ENCODE measurements around the gene CNTN4.
"Not testable (repeated sequence)": the region's sequence is repeated elsewhere in the genome, so short reads cannot be mapped to it uniquely, and the experiment has no call there.

CNTN4 gene

GRCh38 chr3:2976796-2977195 lies 878.1 kb downstream of the CNTN4 start:
- Histone ChIP-seq H3K36me3 (ENCODE audit: control insufficient read depth, insufficient read depth, low read length) (no peaks in the 10 kb centered on the region), H3K9me3 (ENCODE audit: control insufficient read depth, insufficient read depth, low read length) (no peaks in the 10 kb centered on the region), H3K4me1 (ENCODE audit: control insufficient read depth, insufficient read depth, low read length) (peaks cover 18% of the 10 kb centered on the region), H3K9ac (ENCODE audit: low read depth, low read length) (no peak overlapping the region), H3K4me3 (ENCODE audit: low read depth, low read length) (no peak overlapping the region), H3K27me3 (ENCODE audit: control insufficient read depth, insufficient read depth, low read length) (no peaks in the 10 kb centered on the region)

- H3K9ac ChIP-seq (ENCODE audit: low read depth, low read length), result no peak overlapping the region
- no peaks in the 10 kb centered on the region for H3K36me3 ChIP-seq (ENCODE audit: control insufficient read depth, insufficient read depth, low read length)
- H3K9me3 ChIP-seq (ENCODE audit: control insufficient read depth, insufficient read depth, low read length), result no peaks in the 10 kb centered on the region
- no peaks in the 10 kb centered on the region for H3K27me3 ChIP-seq (ENCODE audit: control insufficient read depth, insufficient read depth, low read length)
- peak overlapping the region; percentile 10 for H3K4me3 ChIP-seq (ENCODE audit: low read depth, low read length)
- H3K4me1 ChIP-seq (ENCODE audit: control insufficient read depth, insufficient read depth, low read length), result peaks cover 18% of the 10 kb centered on the region
These were observed 880.5 kb downstream of the CNTN4 start for GRCh38 chr3:2978977-2979732.

- Histone ChIP-seq H3K9me3 (ENCODE audit: control insufficient read depth, insufficient read depth, low read length) (no peaks in the 10 kb centered on the region), H3K27me3 (ENCODE audit: control insufficient read depth, insufficient read depth, low read length) (no peaks in the 10 kb centered on the region), H3K4me3 (ENCODE audit: low read depth, low read length) (no peak overlapping the region), H3K36me3 (ENCODE audit: control insufficient read depth, insufficient read depth, low read length) (no peaks in the 10 kb centered on the region), H3K4me1 (ENCODE audit: control insufficient read depth, insufficient read depth, low read length) (peaks cover 6% of the 10 kb centered on the region), H3K9ac (ENCODE audit: low read depth, low read length) (no peak overlapping the region)
These were observed 885.6 kb downstream of the CNTN4 start for GRCh38 chr3:2984005-2984830.

GRCh38 chr3:2984831-2985220 lies 886.2 kb downstream of the CNTN4 start:
- H3K4me3 ChIP-seq (ENCODE audit: low read depth, low read length), result no peak overlapping the region
- H3K9ac ChIP-seq (ENCODE audit: low read depth, low read length), result no peak overlapping the region
- H3K9me3 ChIP-seq (ENCODE audit: control insufficient read depth, insufficient read depth, low read length), result no peaks in the 10 kb centered on the region
- H3K36me3 ChIP-seq (ENCODE audit: control insufficient read depth, insufficient read depth, low read length), result no peaks in the 10 kb centered on the region
- H3K27me3 ChIP-seq (ENCODE audit: control insufficient read depth, insufficient read depth, low read length), result no peaks in the 10 kb centered on the region
- H3K4me1 ChIP-seq (ENCODE audit: control insufficient read depth, insufficient read depth, low read length), result peaks cover 4% of the 10 kb centered on the region

GRCh38 chr3:2985479-2985878 lies 886.8 kb downstream of the CNTN4 start:
- H3K4me3 ChIP-seq (ENCODE audit: low read depth, low read length), result no peak overlapping the region
- no peaks in the 10 kb centered on the region for H3K4me1 ChIP-seq (ENCODE audit: control insufficient read depth, insufficient read depth, low read length)
- H3K9ac ChIP-seq (ENCODE audit: low read depth, low read length), result no peak overlapping the region
- no peaks in the 10 kb centered on the region for H3K27me3 ChIP-seq (ENCODE audit: control insufficient read depth, insufficient read depth, low read length)
- H3K36me3 ChIP-seq (ENCODE audit: control insufficient read depth, insufficient read depth, low read length), result no peaks in the 10 kb centered on the region
- H3K9me3 ChIP-seq (ENCODE audit: control insufficient read depth, insufficient read depth, low read length), result no peaks in the 10 kb centered on the region

- Histone ChIP-seq H3K36me3 (ENCODE audit: control insufficient read depth, insufficient read depth, low read length) (no peaks in the 10 kb centered on the region), H3K4me1 (ENCODE audit: control insufficient read depth, insufficient read depth, low read length) (no peaks in the 10 kb centered on the region), H3K9me3 (ENCODE audit: control insufficient read depth, insufficient read depth, low read length) (no peaks in the 10 kb centered on the region), H3K9ac (ENCODE audit: low read depth, low read length) (no peak overlapping the region), H3K27me3 (ENCODE audit: control insufficient read depth, insufficient read depth, low read length) (no peaks in the 10 kb centered on the region), H3K4me3 (ENCODE audit: low read depth, low read length) (no peak overlapping the region)
These were observed 893.9 kb downstream of the CNTN4 start for GRCh38 chr3:2992534-2992933.

- not testable (repeated sequence) for H3K36me3 ChIP-seq (ENCODE audit: control insufficient read depth, insufficient read depth, low read length); H3K27me3 ChIP-seq (ENCODE audit: control insufficient read depth, insufficient read depth, low read length); H3K4me1 ChIP-seq (ENCODE audit: control insufficient read depth, insufficient read depth, low read length); H3K9ac ChIP-seq (ENCODE audit: low read depth, low read length); H3K4me3 ChIP-seq (ENCODE audit: low read depth, low read length); H3K9me3 ChIP-seq (ENCODE audit: control insufficient read depth, insufficient read depth, low read length)
These were observed 894.5 kb downstream of the CNTN4 start for GRCh38 chr3:2993130-2993529.

- H3K9me3 ChIP-seq (ENCODE audit: control insufficient read depth, insufficient read depth, low read length), result no peaks in the 10 kb centered on the region
- H3K9ac ChIP-seq (ENCODE audit: low read depth, low read length), result no peak overlapping the region
These were observed 895.1 kb downstream of the CNTN4 start for GRCh38 chr3:2993736-2994135.

GRCh38 chr3:2995195-2995594 lies 896.5 kb downstream of the CNTN4 start:
- H3K9me3 ChIP-seq (ENCODE audit: control insufficient read depth, insufficient read depth, low read length), result no peaks in the 10 kb centered on the region
- no peak overlapping the region for H3K9ac ChIP-seq (ENCODE audit: low read depth, low read length)
- H3K4me3 ChIP-seq (ENCODE audit: low read depth, low read length), result no peak overlapping the region
- H3K36me3 ChIP-seq (ENCODE audit: control insufficient read depth, insufficient read depth, low read length), result no peaks in the 10 kb centered on the region
- H3K4me1 ChIP-seq (ENCODE audit: control insufficient read depth, insufficient read depth, low read length), result no peaks in the 10 kb centered on the region
- no peaks in the 10 kb centered on the region for H3K27me3 ChIP-seq (ENCODE audit: control insufficient read depth, insufficient read depth, low read length)

More at GRCh38 chr3:2993736-2994135, 895.1 kb downstream of the CNTN4 start:
- H3K36me3 ChIP-seq (ENCODE audit: control insufficient read depth, insufficient read depth, low read length), result no peaks in the 10 kb centered on the region
- no peaks in the 10 kb centered on the region for H3K4me1 ChIP-seq (ENCODE audit: control insufficient read depth, insufficient read depth, low read length)
- H3K4me3 ChIP-seq (ENCODE audit: low read depth, low read length), result no peak overlapping the region
- no peaks in the 10 kb centered on the region for H3K27me3 ChIP-seq (ENCODE audit: control insufficient read depth, insufficient read depth, low read length)

GRCh38 chr3:3005146-3005744 lies 906.6 kb downstream of the CNTN4 start:
- H3K4me1 ChIP-seq (ENCODE audit: control insufficient read depth, insufficient read depth, low read length), result no peaks in the 10 kb centered on the region
- H3K36me3 ChIP-seq (ENCODE audit: control insufficient read depth, insufficient read depth, low read length), result no peaks in the 10 kb centered on the region
- no peak overlapping the region for H3K9ac ChIP-seq (ENCODE audit: low read depth, low read length)
- H3K27me3 ChIP-seq (ENCODE audit: control insufficient read depth, insufficient read depth, low read length), result peaks cover 6% of the 10 kb centered on the region
- H3K9me3 ChIP-seq (ENCODE audit: control insufficient read depth, insufficient read depth, low read length), result no peaks in the 10 kb centered on the region
- H3K4me3 ChIP-seq (ENCODE audit: low read depth, low read length), result no peak overlapping the region

- Histone ChIP-seq H3K9me3 (ENCODE audit: control insufficient read depth, insufficient read depth, low read length) (no peaks in the 10 kb centered on the region), H3K9ac (ENCODE audit: low read depth, low read length) (no peak overlapping the region), H3K4me3 (ENCODE audit: low read depth, low read length) (no peak overlapping the region), H3K36me3 (ENCODE audit: control insufficient read depth, insufficient read depth, low read length) (no peaks in the 10 kb centered on the region), H3K27me3 (ENCODE audit: control insufficient read depth, insufficient read depth, low read length) (no peaks in the 10 kb centered on the region), H3K4me1 (ENCODE audit: control insufficient read depth, insufficient read depth, low read length) (peaks cover 14% of the 10 kb centered on the region)
These were observed 914.8 kb downstream of the CNTN4 start for GRCh38 chr3:3013317-3014052.
